Upper lobe of right lung (tissue), 1 donor: ENCODE data around the gene TAAR5. TPM values are rescaled to one million over a fixed set of nuclear protein-coding genes. Genes with fewer than 3 reads are reported as not detected.

Experiments
- ATAC-seq: fragments of 200-7000 bp; cut with Tn5 transposase; one replicate; pipeline ENCODE4 v1.9.1; 2020; ENCODE audit warnings: mild to moderate bottlenecking, moderate library complexity
- DNase-seq: peaks from one replicate; pipeline ENCODE4 v3.0.0-alpha.2; 2020
- H3K27ac ChIP-seq: fragments of 200-600 bp; one replicate; pipeline ENCODE4 v1.8.0; 2022
- H3K27me3 ChIP-seq: fragments of 200-600 bp; one replicate; pipeline ENCODE4 v1.8.0; 2022; ENCODE audit warnings: mild to moderate bottlenecking
- H3K36me3 ChIP-seq: fragments of 200-600 bp; one replicate; pipeline ENCODE4 v1.8.0; 2022
- H3K4me1 ChIP-seq: fragments of 200-600 bp; one replicate; pipeline ENCODE4 v1.8.0; 2022
- H3K4me3 ChIP-seq: fragments of 200-600 bp; one replicate; pipeline ENCODE4 v1.8.0; 2022; ENCODE audit warnings: mild to moderate bottlenecking
- H3K9me3 ChIP-seq: fragments of 200-600 bp; one replicate; pipeline ENCODE4 v1.8.0; 2022
- intact Hi-C: fragments of 100-400 bp; cut with DNase I; formaldehyde crosslinking; loops from one replicate; pipeline ENCODE4 v1.11.0; 2022
- total RNA-seq: library from RNA; stranded (reverse); fragmentation: NEBNext Ultra II Directional; extraction: Animal tissue kit (Norgen Biotek cat#: 25700); gene quantifications from one replicate; pipeline ENCODE4 v1.2.1, GENCODE V29; 2021
- TF ChIP-seq, protein P1 (sequence below): fragments of 200-600 bp; IDR thresholded peaks from one replicate; pipeline ENCODE4 v1.8.0; 2022; ENCODE audit warnings: antibody characterized with exemption
- donor health status: DM: no; HTN: yes; CAD: no; lungs with severe emphysema.

The TAAR5 gene
- total RNA-seq, 1 donor from 2014 or later: not detected

DNA sequence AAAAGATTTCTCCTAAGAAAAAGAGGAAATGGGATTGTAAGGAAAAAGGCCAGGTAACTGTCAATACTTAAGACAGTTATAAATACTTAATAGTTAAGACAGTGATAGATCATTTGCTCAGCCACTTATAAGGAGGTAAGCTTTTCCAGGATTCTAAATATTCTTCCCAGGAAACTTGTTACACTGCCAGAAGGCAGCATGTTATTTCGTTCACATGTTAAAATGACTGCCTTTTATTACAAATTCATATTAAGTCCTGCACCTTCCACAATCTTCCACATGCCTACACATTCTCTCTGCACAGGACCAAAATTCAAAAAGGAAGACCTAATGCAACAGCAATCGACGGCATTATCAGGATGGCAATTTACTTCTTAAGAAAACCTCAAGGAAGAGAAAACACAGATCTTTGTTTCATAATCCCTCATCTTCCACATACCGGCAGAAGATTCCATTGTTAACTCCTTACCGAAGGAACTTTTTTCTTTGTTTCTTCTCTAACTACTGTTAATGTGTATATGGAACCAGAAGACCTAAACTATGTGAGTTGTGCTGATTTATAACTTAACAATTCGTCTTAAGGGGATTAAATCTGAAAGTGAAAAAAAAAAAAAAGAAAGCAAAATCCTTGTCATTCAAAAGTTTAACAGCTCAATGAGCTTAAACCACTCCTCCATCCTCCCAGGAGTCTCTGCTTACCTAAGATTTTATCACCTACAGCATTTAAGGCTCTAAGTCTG lies 33.7 kb upstream of the TAAR5 start:
- Histone ChIP-seq H3K4me3 (no peak overlapping the region), H3K27me3 (peaks cover 6% of the 10 kb centered on the region), H3K36me3 (no peaks in the 10 kb centered on the region), H3K9me3 (no peaks in the 10 kb centered on the region), H3K4me1 (no peaks in the 10 kb centered on the region), H3K27ac (no peak overlapping the region)
- DNase-seq: no peak
- intact Hi-C loops: no loop called here
- TF ChIP-seq, protein P1, sequence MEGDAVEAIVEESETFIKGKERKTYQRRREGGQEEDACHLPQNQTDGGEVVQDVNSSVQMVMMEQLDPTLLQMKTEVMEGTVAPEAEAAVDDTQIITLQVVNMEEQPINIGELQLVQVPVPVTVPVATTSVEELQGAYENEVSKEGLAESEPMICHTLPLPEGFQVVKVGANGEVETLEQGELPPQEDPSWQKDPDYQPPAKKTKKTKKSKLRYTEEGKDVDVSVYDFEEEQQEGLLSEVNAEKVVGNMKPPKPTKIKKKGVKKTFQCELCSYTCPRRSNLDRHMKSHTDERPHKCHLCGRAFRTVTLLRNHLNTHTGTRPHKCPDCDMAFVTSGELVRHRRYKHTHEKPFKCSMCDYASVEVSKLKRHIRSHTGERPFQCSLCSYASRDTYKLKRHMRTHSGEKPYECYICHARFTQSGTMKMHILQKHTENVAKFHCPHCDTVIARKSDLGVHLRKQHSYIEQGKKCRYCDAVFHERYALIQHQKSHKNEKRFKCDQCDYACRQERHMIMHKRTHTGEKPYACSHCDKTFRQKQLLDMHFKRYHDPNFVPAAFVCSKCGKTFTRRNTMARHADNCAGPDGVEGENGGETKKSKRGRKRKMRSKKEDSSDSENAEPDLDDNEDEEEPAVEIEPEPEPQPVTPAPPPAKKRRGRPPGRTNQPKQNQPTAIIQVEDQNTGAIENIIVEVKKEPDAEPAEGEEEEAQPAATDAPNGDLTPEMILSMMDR: no peak
- ATAC-seq: no peak

DNA sequence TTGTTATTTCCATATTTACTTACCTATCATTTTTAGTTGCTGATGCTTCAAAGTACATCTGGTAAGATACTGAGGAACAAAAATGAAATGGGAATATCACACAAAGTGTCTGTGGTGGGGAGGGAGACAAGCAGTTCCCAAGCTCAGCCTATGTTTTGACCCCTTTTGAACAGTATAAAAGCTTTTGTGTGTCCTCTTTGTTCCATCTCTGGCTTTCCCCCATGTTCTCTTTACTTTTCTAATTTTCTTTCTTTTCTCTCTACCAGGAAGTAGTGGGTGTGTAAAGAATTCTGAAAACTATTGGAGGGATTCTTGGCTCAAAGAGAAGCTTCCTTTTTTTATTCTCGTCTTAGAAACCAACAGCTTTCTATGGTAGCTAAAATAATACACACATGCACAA lies 27.1 kb upstream of the TAAR5 start:
- DNase-seq (no peak), ATAC-seq (no peak)

DNA sequence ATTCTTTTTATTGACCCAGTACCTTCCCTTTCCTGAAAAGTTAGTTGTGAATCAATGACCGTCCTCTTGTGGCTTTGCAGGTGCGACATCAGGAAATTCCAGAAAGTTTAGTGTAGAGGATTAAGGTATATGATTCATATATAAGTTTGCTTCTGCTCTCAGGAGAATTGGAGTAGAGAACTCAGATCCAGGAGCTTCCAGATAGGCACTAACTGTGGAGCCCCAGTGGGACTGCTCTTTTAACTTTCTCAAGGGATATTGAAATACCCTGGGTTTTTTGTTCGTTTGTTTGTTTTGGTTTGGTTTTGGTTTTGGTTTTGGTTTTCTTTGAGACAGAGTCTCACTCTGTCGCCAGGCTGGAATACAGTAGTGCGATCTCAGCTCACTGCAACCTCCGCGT lies 25.0 kb upstream of the TAAR5 start:
- intact Hi-C loops: no loop called here
- no peak for ATAC-seq

More for the DNA sequence above, 27.1 kb upstream of the TAAR5 start:
- H3K4me3 ChIP-seq: no peak overlapping the region
- intact Hi-C loops: no loop called here
- H3K27ac ChIP-seq: no peak overlapping the region
- H3K4me1 ChIP-seq: no peaks in the 10 kb centered on the region
- H3K36me3 ChIP-seq: no peaks in the 10 kb centered on the region
- TF ChIP-seq, protein P1: no peak
- no peaks in the 10 kb centered on the region for H3K27me3 ChIP-seq
- no peaks in the 10 kb centered on the region for H3K9me3 ChIP-seq

DNA sequence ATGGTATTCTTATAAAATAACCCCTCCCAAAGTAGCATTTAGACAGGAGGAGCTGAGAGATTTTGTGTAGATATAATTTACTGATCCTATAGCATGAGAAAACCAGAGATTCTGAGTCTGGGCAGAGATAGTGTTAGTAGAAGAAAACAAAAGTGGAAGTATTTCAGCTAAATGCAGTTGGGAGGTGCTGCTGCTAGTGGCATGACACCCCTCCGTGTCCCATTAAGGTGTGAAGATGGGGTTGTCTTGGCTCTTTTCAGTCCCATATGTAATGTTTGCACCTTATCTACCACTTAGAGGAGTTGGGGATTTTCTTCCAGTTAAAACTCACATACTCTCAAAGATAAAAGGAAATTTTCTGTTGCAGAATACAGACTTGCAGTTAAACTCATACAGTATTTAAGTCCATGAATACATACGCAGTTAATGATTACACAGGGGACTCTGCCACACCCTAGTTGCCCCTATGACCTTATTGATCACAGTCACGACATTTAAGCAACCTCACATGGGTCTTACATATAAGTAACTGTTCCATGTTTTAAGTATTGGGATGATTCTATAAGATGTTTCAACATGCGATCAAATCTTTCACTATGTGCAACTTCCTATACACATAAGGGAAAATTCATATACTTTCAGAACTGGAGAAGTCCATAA lies 23.0 kb upstream of the TAAR5 start:
- no peak overlapping the region for H3K4me3 ChIP-seq
- intact Hi-C loops: no loop called here
- ATAC-seq: no peak

More for the DNA sequence above, 25.0 kb upstream of the TAAR5 start:
- Histone ChIP-seq H3K4me3 (no peak overlapping the region), H3K27ac (no peak overlapping the region), H3K36me3 (no peaks in the 10 kb centered on the region), H3K27me3 (no peaks in the 10 kb centered on the region), H3K4me1 (no peaks in the 10 kb centered on the region), H3K9me3 (no peaks in the 10 kb centered on the region)
- DNase-seq: no peak
- TF ChIP-seq, protein P1: no peak

DNA sequence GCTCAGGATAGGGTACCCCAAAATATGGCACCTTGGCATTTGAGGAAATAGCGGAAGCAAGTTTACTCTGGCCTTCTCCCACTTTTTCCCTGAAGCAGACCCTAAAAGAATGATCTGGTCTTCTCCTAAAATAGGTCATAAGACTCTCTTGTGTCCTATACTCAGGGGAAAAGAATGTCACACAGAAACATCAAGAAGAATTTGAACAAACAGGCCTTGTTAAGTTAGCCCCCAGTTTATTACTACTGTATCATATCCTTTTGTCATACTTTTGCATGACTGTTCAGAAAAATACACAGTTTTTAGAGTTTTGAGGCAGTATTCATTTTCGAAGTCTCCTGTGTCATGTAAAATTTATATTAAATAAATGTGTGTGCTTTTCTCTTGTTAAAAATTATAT lies 22.1 kb upstream of the TAAR5 start:
- TF ChIP-seq, protein P1: no peak
- Histone ChIP-seq H3K9me3 (no peaks in the 10 kb centered on the region), H3K27ac (no peak overlapping the region), H3K27me3 (no peaks in the 10 kb centered on the region), H3K4me1 (no peaks in the 10 kb centered on the region), H3K36me3 (no peaks in the 10 kb centered on the region), H3K4me3 (no peak overlapping the region)
- intact Hi-C loops: no loop called here
- DNase-seq (no peak), ATAC-seq (no peak)

More for the DNA sequence above, 23.0 kb upstream of the TAAR5 start:
- no peak overlapping the region for H3K27ac ChIP-seq
- no peak for DNase-seq
- no peaks in the 10 kb centered on the region for H3K4me1 ChIP-seq
- TF ChIP-seq, protein P1: no peak
- no peaks in the 10 kb centered on the region for H3K27me3 ChIP-seq
- H3K36me3 ChIP-seq: no peaks in the 10 kb centered on the region
- no peaks in the 10 kb centered on the region for H3K9me3 ChIP-seq
